CMK (cell line): ENCODE measurements around the gene DNPEP.
A peak's percentile ranks its signal among the peaks of the same experiment; 100 is the strongest.
"Not testable (repeated sequence)": the region's sequence is repeated elsewhere in the genome, so short reads cannot be mapped to it uniquely, and the experiment has no call there.

Experiments
- DNase-seq: peaks from one replicate; pipeline ENCODE4 v3.0.0-alpha.2; 2010; ENCODE audit warnings: low read depth

DNPEP gene

DNA sequence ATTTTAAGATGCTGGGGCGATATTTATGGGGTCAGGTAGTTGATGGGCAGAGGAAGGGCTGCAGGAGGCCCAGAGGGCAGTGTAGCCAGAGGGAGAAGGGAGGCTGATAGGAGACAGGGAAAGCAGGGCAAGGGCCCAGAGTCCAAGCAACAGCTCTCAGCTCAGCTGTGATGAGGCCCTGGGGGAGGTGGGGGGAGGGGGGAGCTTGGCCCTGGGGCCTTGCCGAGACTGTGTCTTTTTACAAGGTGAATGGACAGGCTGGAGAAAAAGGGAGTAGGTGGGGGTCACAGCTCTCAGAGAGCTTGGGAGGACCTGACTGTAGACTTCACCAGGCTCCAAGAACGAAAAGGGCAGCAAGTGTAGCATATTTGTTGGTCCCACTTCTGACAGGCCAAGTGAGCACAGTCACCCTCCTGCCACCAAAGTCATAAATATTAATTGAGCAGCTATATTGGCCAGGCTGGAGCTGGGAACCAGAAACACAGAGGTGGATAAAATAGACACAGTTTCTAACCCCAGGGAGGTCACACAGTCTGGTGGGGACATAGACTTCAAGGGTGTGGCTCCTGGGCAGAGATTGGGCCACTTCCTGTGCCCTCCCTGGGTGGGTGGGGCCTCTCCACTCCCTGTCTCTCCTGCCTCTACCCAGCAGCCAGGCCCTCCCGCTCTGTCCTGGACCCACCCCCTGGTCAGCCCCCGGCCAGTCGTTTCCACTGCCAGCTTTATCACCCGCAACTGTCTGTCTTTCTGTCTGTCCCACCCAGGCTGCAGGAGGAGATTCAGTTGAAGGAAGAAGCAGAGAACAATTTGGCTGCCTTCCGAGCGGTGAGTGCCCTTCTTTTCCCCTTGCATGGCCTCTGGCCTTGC, 31.9 kb upstream of the DNPEP start:
- DNase-seq, result peak; percentile 40

GRCh38 chr2:219419012-219419324, 31.3 kb upstream of the DNPEP start:
- no peak for DNase-seq

- DNase-seq, result no peak
Measured at GRCh38 chr2:219418155-219419011, 30.7 kb upstream of the DNPEP start, which contains the start of gene DES. TSS of gene DES (plus strand) at chr2:219418377. CDS start at chr2:219418463, 86 bp downstream.

- no peak for DNase-seq
Measured at GRCh38 chr2:219417374-219417773, 29.7 kb upstream of the DNPEP start.

- no peak for DNase-seq
Measured at GRCh38 chr2:219416938-219417337, 29.2 kb upstream of the DNPEP start.

- no peak for DNase-seq
Measured at GRCh38 chr2:219416235-219416602, 28.5 kb upstream of the DNPEP start.

GRCh38 chr2:219415580-219416234, 28.0 kb upstream of the DNPEP start:
- no peak for DNase-seq

DNA sequence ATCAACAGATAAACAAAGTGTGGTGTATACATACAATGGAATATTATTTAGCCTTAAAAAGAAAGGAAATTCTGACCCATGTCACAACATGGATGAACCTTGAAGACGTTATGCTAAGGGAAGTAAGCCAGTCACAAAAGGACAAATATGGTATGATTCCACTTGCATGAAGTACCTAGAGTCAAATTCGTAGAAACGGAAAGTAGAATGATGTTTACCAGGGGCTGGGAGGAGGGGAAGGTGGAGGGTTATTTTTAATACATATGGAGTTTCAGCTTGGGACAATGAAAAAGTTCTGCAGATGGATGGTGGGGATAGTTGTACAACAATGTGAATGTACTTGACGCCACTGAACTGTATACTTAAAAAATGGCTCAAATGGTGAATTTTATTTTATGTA, 27.1 kb upstream of the DNPEP start:
- no peak for DNase-seq

DNA sequence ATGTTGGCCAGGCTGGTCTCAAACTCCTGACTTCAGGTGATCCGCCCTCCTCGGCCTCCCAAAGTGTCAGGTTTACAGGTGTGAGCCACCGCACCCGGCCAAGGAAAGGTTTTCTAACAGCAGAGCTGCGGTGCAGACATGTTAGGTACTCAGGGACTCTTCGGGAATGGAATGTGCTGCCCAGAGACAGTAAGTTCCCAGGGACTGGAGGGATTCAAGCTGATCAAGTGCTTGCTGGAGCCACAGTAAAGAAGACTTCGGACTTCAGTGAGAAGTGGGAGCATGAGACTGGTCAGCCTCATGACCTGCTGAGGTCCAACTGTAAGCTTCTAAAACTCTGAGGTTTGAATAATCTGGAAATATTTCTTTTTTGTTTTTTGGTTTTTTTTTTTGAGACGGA, 22.7 kb upstream of the DNPEP start:
- DNase-seq, result no peak

DNA sequence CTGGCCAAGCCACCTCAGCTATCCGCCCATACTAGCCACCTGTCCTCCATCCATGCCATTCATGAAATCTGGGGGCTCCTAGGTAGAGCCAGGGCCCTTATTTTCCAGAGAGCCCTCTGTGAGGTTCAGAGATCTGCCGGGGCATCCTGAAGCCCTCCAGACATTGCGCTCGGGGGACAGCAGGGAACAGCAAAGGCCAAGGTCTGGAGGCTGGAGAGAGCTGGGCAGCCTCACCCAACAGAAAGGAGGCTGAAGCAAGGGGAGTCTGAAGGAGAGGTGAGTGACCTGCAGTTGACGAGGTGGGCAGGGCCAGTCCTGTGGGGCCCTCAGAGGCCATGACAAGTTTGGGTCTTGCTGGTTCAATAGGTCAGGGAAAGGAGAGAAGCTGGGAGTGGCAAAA, 21.9 kb upstream of the DNPEP start:
- DNase-seq, result no peak

DNA sequence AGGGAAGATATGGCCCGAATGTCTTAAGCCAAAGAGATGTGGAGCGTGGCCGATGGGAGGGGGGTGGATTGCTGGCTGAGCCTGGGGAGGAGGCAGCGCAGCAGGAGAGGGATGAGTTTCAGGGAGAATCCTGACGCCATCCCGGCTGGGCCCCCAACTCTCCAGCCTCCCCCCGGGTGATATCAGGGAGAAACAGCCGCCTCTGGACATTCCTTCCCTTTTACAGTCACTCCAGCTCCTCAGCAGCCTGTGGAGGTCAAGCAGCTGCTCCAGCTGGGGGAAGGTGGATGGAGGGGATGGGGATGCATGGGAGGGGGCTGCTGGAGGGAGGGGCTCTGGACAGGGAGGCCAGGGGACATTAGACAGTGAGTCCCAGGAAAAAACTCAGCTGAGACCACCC, 20.9 kb upstream of the DNPEP start:
- no peak for DNase-seq

DNA sequence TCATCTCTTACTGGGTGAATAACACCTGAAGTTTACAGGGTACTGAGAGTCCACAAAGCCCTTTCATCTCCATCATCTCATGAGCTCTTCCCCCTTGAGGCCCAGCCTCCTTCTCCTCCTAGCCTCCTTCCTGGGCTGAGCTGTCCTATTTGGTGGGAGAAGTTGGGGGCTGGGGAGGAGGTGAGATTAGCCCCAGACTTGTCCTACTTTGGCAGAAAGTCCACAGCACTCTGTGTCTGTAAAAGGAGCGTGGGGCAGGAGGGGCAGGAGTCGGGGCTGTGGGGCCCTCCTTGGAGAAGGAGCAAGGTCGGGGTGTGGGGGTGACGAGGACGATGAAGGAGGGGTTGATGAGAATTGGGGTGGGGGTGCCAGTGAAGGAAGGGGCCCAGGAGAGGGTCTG, 20.5 kb upstream of the DNPEP start:
- no peak for DNase-seq

DNA sequence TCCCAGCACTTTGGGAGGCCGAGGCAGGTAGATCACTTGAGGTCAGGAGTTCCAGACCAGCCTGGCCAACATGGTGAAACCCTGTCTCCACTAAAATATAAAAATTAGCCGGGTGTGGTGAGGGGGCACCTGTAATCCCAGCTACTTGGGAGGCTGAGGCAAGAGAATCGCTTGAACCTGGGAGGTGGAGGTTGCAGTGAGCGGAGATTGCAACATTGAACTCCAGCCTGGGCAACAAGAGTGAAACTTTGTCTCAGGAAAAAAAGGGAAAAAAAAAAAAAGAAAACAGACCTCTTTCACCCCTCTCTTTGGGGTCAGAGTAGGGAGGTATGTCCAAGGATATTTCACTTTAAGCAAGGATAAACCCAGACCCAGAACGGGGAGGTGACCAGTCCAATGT, 19.6 kb upstream of the DNPEP start:
- DNase-seq, result not testable (repeated sequence)

GRCh38 chr2:219406861-219407230, 19.1 kb upstream of the DNPEP start:
- no peak for DNase-seq

GRCh38 chr2:219405958-219406860, 18.5 kb upstream of the DNPEP start:
- no peak for DNase-seq

- no peak for DNase-seq
Measured at GRCh38 chr2:219405451-219405850, 17.7 kb upstream of the DNPEP start.

DNA sequence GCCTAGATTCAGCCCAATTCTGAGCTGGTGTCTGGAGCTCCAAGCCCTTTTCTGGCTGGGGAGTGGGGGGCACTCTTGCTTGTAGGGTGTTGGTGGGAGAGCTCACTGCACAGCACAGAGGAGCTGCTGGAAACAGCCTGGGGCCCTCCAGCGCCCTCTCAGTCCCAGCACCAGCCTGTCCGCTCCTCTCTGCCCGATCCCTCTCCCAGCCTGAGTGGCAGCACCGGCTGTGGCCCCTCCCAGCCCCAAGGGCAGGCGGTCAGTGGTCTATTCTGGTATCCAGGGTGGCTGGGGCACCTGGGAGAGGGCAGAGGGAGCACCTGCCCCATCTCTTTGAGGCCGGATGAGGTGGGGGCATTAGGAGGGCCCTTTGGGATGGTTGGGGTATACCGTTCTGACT, 17.2 kb upstream of the DNPEP start:
- no peak for DNase-seq

DNA sequence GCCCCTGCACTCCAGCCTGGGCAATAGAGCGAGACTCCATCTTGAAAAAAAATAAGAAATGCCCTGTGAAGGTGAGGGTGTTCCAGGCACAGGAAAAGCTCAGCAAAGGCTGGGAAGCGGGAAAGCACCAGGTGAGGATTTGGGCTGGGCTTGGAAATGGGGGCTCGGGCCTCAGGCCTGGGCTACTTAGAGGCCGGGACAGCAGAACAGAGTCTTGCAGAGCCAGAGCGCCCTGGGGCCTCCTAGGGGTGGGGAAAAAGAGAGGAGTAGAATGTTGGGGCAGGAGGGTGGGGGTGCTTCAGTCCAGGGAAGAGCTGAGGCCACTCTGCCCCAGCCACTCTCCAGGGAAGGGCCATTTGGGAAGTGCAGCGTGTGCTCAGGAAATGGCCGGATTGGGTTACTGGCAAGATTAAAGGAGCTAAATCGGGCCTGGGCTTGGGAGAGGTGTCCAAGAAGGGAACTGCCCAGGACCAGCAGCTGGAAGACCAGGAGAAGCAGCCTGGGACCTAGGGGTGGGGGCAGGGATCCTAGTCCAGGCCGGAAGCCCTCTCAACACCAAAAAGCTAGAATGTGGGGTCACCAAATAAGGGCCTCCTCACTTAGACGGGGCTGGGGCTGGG, 16.7 kb upstream of the DNPEP start:
- DNase-seq, result no peak

DNA sequence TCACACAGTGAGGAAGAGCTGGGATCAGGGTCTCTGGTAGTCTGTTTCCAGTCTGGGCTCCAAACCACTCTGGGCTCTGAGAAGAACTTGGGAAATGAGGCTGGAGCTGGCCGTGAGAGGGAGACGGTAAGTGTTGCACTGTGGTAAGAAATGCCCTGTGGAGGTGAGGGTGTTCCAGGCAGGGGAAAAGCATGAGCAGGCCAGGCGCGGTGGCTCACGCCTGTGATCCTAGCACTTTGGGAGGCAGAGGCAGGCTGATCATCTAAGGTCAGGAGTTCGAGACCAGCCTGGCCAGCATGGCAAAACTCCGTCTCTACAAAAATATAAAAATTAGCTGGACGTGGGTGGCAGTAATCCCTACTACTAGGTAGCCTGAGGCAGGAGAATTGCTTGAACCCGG, 16.1 kb upstream of the DNPEP start:
- DNase-seq, result no peak

DNA sequence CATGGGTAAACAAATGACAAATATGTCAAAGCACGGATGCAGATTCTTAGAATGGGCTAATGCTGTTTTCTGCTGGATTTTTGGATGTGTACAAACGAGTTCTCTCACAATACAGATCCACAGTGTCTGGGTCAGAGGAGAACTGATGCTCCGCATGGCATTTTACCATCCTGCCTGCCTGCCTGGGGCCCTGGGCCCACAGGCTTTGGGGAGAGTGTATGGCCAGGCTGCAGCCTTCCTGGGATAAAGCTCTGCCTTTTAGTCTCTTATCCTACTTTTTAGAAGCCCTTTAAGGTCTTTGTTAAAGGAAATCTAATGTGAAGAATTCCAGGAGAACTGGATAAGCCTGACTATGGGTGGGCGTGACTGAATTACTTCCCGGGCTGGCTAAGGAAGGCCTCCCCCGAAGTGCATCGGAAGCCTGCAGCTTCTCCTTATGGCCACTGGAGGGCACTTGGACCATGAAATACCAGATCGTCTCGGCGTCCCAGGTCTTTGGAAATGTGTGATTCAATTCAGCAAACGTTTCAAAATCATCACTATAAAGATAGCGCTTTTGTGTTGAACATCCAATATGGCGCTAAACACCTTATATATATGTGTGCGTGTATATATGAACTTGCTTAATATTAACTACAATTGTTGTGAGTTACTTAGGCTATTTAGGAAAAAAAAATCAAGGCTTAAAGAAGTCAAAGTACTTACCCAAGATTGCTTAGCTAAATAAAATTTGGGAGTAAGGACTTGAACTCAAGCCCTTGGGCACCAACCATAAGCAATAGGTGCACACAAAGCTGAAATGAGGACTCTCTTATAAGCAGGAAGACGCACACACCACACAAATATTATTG, 15.2 kb upstream of the DNPEP start:
- peak; percentile 21 for DNase-seq
